Caki2 (cell line): ENCODE measurements around the gene MFSD12. TPM values are rescaled to one million over a fixed set of nuclear protein-coding genes. Genes with fewer than 3 reads are reported as not detected.

Experiments
- DNase-seq: peaks from one replicate; pipeline ENCODE4 v3.0.0-alpha.2; 2015; ENCODE audit warnings: low read depth
- in situ Hi-C: cut with HindIII; loops from 2 replicates; pipeline ENCODE4 v1.10.0; 2016; ENCODE audit warnings: low sequenced_read_pairs, low pct_unique_long_range_greater_than_20kb, mixed read lengths
- total RNA-seq: library from RNA; depleted of rRNA; stranded (reverse); fragments of >200 nt; shearing (Covaris generic); gene quantifications from 2 replicates; pipeline ENCODE4 v1.2.3, GENCODE V29; 2014; ENCODE audit warnings: low replicate concordance

Gene MFSD12
- total RNA-seq, 1 experiment from 2014 or later = 98.9 TPM

DNA sequence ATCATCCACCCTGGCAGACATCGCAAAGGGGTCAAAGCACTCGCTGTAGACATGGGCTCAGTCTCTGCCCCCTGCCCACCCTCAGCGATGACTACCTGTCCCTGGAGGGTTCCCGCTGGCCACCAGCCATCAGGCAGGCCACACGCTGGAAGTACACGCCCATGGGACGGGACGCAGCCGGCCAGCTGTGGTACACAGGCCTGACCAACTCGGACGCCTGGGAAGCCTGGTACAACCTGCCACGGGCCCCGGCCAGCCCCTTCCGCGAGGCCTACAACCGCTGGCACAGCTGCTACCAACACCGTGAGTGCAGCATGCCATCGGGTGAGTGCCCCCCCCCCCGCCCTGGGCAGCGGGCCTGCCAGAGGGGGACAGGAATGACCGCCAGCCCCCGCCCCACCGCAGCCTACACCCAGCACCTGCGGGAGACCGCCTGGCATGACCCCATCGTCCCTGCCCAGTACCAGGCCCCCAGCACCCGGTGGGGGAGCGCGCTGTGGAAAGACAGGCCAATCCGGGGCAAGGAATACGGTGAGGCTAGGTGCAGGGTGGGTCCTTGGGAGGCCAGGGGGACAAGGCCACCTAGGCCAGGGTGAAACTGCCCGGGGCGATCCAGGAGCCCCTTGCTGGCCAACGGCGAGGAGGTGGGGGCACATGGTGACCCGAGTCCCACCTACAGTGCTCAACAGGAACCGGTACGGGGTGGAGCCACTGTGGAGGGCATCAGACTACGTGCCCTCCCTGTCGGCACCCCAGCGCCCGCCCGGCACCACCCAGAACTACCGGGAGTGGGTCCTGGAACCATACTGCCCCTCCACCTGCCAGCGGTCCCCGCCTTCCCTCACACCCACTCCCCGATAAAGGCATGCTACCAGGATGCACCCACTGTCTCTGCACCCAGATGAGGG is 14.0 kb downstream of the MFSD12 start:
- in situ Hi-C loops = no loop called here

DNA sequence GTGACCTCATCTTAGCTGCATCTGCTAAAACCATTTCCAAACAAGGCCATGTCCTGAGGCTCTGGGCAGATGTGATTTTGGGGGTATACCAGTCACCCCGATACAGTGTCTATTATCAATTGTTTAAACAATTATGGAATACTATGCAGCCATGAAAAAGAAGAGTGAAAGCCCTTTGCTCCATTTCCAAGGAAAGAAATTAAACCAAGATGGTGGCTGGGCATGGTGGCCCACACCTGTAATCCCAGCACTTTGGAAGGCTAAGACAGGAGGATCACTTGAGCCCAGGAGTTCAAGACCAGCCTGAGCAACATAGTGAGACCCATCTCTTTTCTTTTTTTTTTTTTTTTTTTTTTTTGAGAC is 17.6 kb downstream of the MFSD12 start:
- DNase-seq = no peak
- in situ Hi-C loops = no loop called here

More for the DNA sequence above, 14.0 kb downstream of the MFSD12 start:
- DNase-seq = no peak

DNA sequence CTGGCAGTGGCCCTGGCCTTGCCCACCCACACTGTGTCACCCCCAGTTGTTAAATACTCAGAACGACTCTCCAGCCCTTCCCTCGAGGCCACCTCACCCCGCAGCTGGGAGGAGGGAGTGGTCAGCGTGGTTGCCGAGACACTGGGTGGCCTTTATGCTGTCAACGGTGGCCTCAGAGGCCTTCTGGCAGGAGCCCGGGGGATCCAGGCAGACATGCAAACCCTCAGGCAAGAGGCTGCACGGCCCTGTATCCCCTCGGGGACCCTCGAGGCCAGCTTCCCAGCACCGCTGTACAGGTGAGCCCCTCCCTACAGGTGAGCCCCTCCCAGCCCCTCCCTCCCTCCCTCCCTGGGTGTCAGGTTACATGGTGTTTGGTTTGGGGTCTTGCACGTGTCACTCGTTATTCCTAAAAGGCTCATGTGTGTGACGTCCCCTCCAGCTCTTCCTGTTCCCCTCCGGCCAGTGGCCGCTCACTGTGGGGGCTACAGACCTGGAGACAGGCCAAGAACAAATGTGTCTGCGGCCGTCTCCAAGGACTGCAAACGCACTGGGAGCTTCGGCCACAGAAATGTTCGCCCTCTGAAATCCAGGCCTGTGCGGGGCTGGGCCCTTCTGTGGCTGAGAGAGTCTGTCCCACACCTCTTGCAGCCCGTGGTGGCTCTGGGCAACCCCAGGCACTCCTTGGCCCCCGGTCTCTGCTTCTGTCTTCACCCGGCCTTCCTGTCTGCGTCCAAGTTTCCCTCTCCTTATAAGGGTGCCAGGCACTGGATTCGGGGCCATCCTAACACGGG is 18.2 kb downstream of the MFSD12 start, which contains the start of gene TEKTIP1:
Gene TEKTIP1 (plus strand): TSS at position 210 of the 791 bp plus-strand sequence. CDS start 4 bp downstream, at position 214.
- in situ Hi-C loops = no loop called here
- no peak for DNase-seq

DNA sequence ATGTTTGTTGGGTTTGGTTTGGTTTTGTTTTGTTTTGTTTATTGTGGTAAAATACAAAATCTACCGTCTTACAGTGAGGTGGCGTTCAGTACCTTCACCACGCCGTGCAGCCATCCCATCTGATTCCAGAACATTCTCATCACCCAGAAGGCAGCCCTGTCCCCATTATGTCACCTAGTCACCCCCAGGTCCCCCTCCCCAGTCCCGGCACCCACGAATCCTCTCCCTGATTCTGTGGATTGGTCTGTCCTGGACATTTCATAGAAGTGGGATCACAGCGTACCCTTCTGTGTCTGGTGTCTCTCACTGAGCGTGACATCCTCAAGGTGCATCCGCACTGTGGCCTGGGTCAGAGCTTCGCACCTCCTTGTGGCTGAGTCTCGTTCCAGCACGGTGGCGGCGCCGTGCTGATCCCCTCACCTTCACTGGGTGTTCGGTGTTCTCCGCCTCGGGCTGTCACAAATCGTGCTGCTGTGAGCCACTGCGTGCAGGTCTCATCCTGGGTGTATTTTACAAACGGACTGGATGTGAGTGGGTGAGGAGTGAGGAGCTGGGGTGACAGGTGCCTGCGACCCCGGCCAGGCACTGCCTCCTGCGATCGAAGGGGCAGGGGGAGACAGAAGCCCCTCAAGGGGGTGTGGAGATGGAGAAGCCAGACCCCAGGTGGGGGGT is 19.0 kb downstream of the MFSD12 start:
- in situ Hi-C loops = no loop called here
- no peak for DNase-seq

DNA sequence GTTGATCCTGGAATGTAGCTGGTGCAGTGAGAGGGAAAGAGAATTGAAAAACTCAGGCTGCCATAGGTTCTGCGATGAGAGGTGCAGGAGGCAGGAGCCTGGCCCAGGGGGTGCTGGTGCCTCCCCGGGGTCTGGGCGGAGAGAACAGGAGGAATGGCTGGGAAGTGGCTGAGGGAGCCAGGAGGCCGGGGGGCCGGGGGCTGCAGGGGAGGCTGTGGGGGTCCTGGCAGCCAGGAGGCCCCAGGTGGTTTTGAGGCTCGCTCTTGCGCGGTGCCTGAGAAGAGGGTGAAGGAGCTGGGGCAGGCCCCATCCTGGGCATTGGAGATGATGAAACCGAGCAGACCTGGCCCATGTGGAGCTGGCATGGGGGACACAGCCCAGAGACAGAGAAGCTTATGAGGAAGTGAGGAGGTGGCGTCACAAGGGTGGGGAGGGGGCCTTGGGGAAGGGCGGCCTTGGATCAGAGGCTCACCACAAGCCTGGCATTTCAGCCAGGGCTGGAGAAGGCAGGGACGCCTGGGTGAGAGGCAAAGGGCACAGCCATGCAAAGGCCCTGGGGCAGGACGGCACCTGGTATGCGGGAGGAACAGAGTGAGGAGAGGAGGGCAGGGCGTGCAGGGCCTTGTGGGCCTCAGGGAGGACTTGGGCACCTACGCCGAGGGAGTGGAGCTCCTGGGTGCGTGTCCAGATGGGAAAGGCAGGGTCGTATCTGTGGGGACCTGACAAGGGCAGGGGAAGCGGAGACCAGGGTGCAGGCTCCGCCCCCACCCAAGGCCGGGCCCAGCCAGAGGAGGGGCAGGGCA is 19.7 kb downstream of the MFSD12 start:
- no peak for DNase-seq
- in situ Hi-C loops = no loop called here

DNA sequence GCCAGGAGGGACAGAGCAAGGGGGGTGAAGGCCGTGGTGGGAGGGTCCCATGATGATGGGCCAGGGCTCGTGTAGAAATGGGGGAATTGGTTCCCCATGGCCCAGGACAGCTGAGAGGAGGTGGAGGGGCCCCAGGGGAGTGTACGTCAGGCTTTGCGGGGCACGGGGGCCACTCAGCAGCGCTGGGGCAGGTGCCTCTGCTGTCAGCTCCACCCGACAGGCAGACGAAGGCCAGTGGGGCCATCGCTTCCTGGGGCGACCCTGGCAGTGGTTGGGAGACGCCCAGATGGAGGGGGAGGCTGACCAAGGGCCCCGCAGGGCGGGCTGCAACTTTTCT is 20.3 kb downstream of the MFSD12 start:
- in situ Hi-C loops = no loop called here
- DNase-seq = no peak

DNA sequence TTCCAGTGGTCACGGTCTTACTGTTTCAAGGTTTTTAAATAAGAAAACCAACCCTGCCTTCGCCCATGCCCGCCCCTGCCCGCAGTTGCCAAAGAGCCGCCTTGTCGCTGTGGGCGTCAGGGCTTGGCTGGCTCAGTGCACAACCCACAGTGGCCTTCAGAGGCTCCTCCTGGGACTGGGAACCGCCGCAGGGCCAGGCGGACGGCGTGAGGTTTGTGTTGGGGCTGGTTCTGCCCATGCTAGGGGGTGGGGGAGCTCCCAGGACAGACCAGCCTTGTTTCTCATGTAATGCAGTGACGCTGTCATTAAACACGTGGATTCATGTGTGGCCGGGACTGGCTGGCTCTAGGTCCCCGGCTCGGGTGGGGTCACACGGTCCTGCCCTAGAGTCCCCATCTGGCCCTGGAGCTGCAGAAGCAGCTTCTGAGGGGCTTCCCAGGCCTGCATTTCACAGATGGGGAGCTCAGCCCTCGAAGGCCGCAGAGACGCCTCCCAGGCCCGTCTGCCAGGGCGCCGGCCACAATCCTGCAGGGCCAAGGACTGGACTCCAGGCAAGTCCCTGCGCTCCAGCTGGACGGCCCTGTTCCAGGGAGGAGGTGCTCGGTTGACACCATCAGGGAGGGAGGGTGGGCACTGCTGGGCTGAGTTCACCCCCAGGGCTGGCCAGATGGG is 20.8 kb downstream of the MFSD12 start:
- in situ Hi-C loops = no loop called here
- DNase-seq = no peak

DNA sequence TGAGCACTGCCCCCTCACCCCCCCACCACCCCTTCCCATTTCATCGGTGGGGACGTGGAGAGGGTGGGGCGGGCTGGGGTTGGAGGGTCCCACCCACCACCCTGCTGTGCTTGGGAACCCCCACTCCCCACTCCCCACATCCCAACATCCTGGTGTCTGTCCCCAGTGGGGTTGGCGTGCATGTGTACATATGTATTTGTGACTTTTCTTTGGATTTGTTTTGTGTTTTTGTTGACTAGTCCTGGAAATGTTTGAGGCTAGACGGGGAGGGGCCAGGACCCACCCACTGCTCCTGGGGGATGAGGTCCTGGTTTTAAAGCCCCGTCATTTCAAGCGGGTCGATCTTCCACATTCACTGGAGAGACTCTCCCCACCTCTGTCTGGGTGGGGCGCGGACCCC is 21.4 kb downstream of the MFSD12 start:
- no peak for DNase-seq
- in situ Hi-C loops = no loop called here

DNA sequence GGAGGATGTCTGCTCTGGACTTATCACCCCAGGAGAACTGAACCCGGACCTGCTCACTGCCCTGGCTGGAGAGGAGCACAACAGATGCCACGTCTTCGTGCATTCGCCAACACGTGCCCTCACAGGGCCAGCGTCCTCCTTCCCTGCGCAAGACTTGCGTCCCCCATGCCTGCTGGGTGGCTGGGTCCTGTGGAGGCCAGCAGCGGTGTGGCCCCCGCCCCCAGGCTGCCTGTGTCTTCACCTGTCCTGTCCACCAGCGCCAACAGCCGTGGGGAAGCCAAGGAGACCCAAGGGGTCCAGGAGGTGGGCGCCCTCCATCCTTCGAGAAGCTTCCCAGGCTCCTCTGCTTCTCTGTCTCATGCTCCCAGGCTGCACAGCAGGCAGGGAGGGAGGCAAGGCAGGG is 21.8 kb downstream of the MFSD12 start:
- in situ Hi-C loops = no loop called here
- no peak for DNase-seq

DNA sequence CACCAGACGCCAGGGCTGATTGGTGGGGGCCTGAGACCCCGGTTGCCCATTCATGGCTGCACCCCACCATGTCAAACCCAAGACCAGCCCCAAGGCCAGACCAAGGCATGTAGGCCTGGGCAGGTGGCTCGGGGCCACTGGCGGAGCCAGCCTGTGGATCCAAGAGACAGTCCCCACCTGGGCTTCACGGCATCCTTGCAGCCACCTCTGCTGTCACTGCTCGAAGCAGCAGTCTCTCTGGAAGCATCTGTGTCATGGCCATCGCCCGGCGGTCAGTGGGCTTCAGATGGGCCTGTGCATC is 22.2 kb downstream of the MFSD12 start:
- DNase-seq = no peak
- in situ Hi-C loops = no loop called here

DNA sequence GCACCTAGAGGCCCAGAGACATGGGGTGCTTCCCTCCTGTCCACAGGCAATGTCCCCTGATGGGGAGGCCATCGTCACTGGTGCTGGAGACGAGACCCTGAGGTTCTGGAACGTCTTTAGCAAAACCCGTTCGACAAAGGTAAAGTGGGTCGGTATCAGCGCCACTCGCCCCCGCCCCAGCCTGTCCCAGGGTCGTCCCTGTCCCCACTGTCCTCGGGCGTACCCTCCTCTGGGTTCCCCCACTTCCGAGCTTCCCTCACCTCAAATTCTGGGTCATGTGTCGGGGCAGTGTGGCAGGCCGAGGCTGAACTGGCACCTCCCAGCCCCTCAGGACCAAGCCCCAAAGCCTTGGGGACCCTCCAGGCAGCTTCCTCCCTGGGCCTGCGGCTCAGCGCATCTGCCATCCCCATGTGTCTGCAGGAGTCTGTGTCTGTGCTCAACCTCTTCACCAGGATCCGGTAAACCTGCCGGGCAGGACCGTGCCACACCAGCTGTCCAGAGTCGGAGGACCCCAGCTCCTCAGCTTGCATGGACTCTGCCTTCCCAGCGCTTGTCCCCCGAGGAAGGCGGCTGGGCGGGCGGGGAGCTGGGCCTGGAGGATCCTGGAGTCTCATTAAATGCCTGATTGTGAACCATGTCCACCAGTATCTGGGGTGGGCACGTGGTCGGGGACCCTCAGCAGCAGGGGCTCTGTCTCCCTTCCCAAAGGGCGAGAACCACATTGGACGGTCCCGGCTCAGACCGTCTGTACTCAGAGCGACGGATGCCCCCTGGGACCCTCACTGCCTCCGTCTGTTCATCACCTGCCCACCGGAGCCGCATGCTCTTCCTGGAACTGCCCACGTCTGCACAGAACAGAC is 22.8 kb downstream of the MFSD12 start:
- no peak for DNase-seq
- in situ Hi-C loops = no loop called here

DNA sequence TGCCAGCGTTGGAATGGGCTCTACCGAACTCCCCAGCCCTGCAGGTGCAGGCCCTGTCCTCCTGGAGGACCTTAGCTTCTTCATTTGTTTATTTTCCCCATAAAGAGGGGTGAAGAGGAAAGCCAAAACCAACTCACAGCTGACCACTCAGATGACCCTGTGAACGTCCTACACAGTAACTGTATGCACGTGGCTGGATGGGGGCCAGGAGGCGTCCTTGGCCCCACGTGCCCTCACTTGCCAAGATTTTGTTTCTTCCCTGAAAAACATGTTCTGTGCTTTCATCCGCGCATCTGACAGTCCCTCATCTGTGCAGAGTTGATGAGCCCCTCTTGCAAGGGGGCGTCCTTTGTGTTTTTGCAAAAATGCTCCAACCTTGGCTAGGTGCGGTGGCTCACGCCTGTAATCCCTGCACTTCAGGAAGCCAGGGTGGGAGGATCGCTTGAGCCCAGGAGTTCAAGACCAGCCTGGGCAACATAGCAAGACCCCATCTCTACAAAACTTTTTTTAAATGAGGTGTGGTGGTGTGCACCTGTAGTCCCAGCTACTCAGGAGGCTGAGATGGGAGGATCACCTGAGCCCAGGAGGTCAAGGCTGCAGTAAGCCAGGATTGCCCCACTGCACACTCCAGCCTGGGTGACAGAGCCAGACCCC is 23.7 kb downstream of the MFSD12 start:
- DNase-seq = no peak
- in situ Hi-C loops = no loop called here

DNA sequence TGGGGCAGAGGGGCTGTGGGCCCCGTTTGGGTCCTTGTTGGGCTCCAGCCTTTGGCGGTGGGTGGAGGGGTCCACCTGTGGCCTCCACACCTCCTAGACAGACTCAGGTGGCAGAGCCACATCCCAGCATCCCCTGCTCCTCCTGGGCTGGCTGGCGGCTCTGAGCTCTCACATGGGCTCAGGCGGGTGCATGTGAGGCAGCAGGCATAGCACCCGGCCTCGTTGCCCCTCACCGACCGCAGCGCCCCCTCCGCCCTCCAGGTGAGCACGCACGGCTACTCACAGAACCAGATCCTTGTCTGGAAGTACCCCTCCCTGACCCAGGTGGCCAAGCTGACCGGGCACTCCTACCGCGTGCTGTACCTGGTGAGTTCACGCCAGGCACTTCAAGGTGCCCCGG is 24.4 kb downstream of the MFSD12 start:
- in situ Hi-C loops = no loop called here
- DNase-seq = no peak

DNA sequence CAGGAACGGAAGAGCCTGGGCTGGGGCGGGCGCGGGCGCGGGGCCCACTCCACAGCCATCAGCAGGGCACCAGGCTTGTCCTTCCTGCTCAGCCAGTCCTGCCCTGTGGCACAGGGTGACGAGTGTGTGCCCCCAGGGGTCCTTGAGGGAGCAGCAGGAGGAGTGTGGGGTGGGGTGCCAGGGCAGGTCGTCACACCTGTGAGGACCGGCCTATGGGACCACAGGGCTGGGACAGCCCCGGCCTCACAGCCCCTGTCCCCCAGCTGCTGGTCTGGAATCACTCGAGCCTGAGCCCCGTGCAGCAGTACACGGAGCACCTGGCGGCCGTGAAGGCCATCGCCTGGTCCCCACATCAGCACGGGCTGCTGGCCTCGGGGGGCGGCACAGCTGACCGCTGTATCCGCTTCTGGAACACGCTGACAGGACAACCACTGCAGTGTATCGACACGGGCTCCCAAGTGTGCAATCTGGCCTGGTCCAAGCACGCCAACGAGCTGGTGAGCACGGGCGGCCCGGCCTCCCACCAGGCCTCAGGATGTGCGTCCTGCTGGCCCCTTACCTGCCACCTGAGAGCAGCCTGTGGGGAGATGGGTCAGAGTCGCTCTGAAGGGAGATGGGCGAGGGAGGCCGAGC is 25.1 kb downstream of the MFSD12 start:
- no peak for DNase-seq
- in situ Hi-C loops = no loop called here

DNA sequence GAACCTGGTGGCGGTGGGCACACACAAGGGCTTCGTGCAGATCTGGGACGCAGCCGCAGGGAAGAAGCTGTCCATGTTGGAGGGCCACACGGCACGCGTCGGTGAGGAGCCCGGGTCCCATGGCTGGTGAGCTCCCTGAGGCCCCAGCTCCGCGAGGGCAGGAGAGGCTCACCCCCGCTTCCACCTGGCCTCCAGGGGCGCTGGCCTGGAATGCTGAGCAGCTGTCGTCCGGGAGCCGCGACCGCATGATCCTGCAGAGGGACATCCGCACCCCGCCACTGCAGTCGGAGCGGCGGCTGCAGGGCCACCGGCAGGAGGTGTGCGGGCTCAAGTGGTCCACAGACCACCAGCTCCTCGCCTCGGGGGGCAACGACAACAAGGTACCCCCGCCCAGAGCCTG is 25.7 kb downstream of the MFSD12 start:
- DNase-seq = no peak
- in situ Hi-C loops = no loop called here

DNA sequence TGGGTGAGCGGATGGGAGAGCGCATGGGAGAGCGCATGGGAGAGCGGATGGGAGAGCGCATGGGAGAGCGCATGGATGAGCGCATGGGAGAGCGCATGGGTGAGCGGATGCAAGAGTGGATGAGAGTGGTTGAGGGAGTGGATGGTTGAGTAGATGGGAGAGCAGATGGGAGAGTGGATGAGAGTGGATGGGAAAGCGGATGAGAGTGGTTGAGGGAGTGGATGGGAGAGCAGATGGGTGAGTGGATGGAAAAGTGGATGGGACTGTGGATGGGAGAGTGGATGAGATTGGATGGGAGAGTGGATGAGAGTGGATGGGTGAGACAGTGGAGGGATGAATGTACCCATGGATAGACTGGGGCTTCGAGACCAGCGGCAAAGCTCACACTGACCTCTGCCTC is 27.0 kb downstream of the MFSD12 start:
- DNase-seq = no peak
- in situ Hi-C loops = no loop called here
